ENCODE results near the gene KCNQ4.

Gene KCNQ4

GRCh38 chr1:40748841-40749718 lies 34.5 kb upstream of the KCNQ4 start:
- Mint-ChIP-seq H3K4me1 (peaks cover 17% of the 10 kb centered on the region), H3K9me3 (no peaks in the 10 kb centered on the region), H3K36me3 (peaks cover 66% of the 10 kb centered on the region), H3K4me3 (no peak overlapping the region), H3K27ac (no peak overlapping the region), H3K27me3 (no peaks in the 10 kb centered on the region)
- no peak for DNase-seq
- CTCF ChIA-PET: interaction anchor here (0.7 to 1.2 kb wide), 2 partner anchors 16 to 479 kb away, joined by 3 to 4 read pairs; no protein-coding TSS in a partner anchor

DNA sequence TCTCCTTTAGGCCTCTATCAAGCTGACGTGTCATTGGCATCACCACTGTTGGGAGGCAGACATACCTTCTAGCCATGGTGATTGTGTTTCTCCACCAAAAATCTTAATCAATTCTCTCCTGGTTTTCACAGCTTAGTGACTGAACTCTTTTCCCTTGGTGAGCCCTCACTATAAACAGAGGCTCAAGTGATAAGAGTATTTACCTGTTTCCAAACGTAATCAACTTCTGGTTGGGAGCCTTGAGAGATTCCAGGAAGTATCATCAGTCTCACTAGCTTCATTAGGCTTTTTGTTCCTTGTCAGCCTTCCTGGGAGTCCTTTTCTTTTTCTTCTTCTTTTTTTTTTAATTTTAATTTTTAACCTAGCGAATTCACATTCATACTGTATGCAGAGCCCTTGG lies 33.8 kb upstream of the KCNQ4 start:
- Mint-ChIP-seq H3K36me3 (peaks cover 68% of the 10 kb centered on the region), H3K27ac (no peak overlapping the region), H3K4me3 (no peak overlapping the region), H3K4me1 (peaks cover 17% of the 10 kb centered on the region), H3K9me3 (no peaks in the 10 kb centered on the region), H3K27me3 (no peaks in the 10 kb centered on the region)
- CTCF ChIA-PET: interaction anchor here (0.7 to 0.8 kb wide), 2 partner anchors 480 to 607 kb away, joined by 3 read pairs; no protein-coding TSS in a partner anchor
- no peak for DNase-seq

DNA sequence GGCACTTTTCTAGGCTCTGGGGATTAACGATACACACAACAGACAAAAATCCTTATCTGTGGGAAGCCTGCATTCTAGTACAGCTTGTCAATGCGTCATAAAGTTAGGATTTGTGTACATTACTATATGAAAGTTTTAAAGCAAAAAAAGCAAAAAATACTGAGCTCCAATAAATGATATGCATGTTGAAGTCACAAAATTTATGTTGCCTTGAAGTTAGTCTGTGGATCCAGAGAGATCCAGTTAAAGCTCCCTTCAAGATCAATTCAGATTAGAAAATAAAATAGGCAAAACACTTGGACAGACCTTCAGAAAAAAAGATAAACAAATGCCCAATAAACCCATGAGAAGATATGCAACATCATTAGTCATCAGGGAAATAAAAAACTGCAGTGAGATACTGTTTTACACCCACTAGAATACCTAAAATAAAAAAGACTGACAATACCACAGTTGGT lies 33.1 kb upstream of the KCNQ4 start:
- Mint-ChIP-seq H3K4me3 (no peak overlapping the region), H3K4me1 (peaks cover 17% of the 10 kb centered on the region), H3K36me3 (peaks cover 68% of the 10 kb centered on the region), H3K9me3 (no peaks in the 10 kb centered on the region), H3K27me3 (no peaks in the 10 kb centered on the region), H3K27ac (peak overlapping the region; percentile 37)
- no peak for DNase-seq
- CTCF ChIA-PET: interaction anchor here (0.8 kb wide), 1 partner anchor 607 kb away, joined by 3 read pairs; no protein-coding TSS in a partner anchor

GRCh38 chr1:40751802-40752201 lies 31.8 kb upstream of the KCNQ4 start:
- no peaks in the 10 kb centered on the region for H3K9me3 Mint-ChIP-seq
- CTCF ChIA-PET: no interaction called here
- H3K27me3 Mint-ChIP-seq: no peaks in the 10 kb centered on the region
- no peak overlapping the region for H3K27ac Mint-ChIP-seq
- H3K36me3 Mint-ChIP-seq: peaks cover 70% of the 10 kb centered on the region
- peaks cover 14% of the 10 kb centered on the region for H3K4me1 Mint-ChIP-seq
- no peak for DNase-seq
- no peak overlapping the region for H3K4me3 Mint-ChIP-seq

DNA sequence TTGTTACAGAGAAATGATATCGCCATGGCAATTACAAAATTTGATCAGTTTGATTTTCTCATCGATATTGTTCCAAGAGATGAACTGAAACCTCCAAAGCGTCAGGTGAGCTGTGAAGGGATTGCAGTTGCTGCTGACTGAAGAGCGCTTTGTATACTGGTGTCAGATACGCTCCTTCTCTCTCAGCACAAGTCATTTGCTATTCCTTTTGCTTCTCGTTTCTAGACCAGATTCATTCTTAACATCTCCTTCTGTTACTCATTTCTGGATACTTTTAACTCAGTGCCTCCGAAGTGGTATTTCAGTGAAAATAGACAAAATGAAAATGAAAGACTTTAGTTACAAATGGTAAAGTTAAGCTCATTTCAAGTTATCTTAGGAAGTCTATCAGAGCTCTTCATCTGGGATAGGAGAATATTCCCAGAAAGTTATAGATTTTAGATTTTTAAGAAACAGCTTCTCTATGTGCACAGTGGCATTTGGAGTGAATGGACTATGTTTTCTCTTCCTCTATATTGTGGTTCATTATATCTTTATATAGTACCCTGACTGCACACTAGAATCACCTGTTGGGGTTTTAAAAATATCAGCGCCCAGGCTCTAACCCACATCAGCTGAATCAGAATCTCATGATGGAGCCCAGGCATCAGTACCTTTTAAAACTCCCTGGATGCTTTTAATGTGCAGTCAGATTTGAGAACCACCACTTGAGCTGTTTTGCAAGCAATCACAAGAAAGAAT lies 30.3 kb upstream of the KCNQ4 start:
- peaks cover 14% of the 10 kb centered on the region for H3K4me1 Mint-ChIP-seq
- no peak overlapping the region for H3K4me3 Mint-ChIP-seq
- H3K27ac Mint-ChIP-seq: peak overlapping the region; percentile 69
- peaks cover 67% of the 10 kb centered on the region for H3K36me3 Mint-ChIP-seq
- DNase-seq: no peak
- H3K27me3 Mint-ChIP-seq: no peaks in the 10 kb centered on the region
- CTCF ChIA-PET: interaction anchor here (1.0 to 2.0 kb wide), 6 partner anchors 9 to 199 kb away, joined by 3 to 9 read pairs (median 4); no protein-coding TSS in a partner anchor
- H3K9me3 Mint-ChIP-seq: no peaks in the 10 kb centered on the region

GRCh38 chr1:40754201-40754600 lies 29.4 kb upstream of the KCNQ4 start:
- Mint-ChIP-seq H3K36me3 (peaks cover 66% of the 10 kb centered on the region), H3K27me3 (no peaks in the 10 kb centered on the region), H3K9me3 (no peaks in the 10 kb centered on the region), H3K4me1 (peaks cover 14% of the 10 kb centered on the region), H3K4me3 (no peak overlapping the region), H3K27ac (no peak overlapping the region)
- no peak for DNase-seq
- CTCF ChIA-PET: interaction anchor here (0.9 to 2.0 kb wide), 5 partner anchors 9 to 198 kb away, joined by 3 to 9 read pairs (median 4); no protein-coding TSS in a partner anchor

DNA sequence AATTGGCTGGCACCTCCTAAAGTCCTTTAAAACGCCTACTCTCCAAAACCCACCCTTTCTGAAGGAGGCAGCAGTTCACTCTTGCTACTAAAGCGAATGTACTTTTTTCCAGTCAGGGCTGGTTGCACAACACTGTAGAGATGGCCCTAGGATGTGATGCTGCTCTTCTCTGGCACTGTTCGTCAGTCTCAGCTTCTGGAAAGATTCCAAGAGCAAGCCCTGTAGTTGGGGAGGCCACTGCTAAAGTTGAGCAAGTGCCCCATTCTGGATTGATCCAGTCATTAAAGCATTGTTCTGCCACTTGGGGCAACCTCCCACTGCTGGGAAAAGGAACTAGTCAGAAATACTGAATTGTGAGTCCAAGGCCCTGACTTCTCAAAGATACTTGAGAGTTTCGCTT lies 28.5 kb upstream of the KCNQ4 start:
- CTCF ChIA-PET: interaction anchor here (0.9 to 1.9 kb wide), 2 partner anchors 18 to 20 kb away, joined by 3 to 7 read pairs; no protein-coding TSS in a partner anchor
- no peak overlapping the region for H3K4me3 Mint-ChIP-seq
- no peak for DNase-seq
- no peaks in the 10 kb centered on the region for H3K27me3 Mint-ChIP-seq
- H3K27ac Mint-ChIP-seq: no peak overlapping the region
- peaks cover 64% of the 10 kb centered on the region for H3K36me3 Mint-ChIP-seq
- peaks cover 14% of the 10 kb centered on the region for H3K4me1 Mint-ChIP-seq
- no peaks in the 10 kb centered on the region for H3K9me3 Mint-ChIP-seq

DNA sequence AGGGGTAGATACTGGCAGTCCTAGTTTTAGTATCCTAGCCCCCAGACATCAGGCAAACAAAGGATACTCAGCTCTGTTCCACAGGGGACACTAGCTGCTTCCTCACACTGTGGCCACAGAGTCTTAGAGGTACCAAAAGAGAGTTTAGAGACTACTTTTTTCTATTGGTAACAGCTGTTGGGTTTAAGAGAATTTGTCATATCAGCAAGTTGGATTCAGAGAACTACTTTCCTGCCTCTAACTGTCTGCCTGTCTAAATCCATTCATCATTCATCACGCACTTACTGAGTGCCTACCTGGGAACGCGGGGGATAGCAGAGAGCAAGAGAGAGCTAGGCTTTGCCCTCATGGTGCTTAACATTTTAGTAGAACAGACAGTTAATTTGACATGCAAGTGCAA lies 27.1 kb upstream of the KCNQ4 start:
- H3K36me3 Mint-ChIP-seq: peaks cover 64% of the 10 kb centered on the region
- H3K27me3 Mint-ChIP-seq: no peaks in the 10 kb centered on the region
- DNase-seq: no peak
- H3K9me3 Mint-ChIP-seq: no peaks in the 10 kb centered on the region
- H3K4me3 Mint-ChIP-seq: no peak overlapping the region
- peak overlapping the region; percentile 59 for H3K27ac Mint-ChIP-seq
- CTCF ChIA-PET: interaction anchor here (1.4 to 2.2 kb wide), 4 partner anchors 11 to 63 kb away, joined by 4 to 6 read pairs (median 4); no protein-coding TSS in a partner anchor
- peaks cover 13% of the 10 kb centered on the region for H3K4me1 Mint-ChIP-seq

DNA sequence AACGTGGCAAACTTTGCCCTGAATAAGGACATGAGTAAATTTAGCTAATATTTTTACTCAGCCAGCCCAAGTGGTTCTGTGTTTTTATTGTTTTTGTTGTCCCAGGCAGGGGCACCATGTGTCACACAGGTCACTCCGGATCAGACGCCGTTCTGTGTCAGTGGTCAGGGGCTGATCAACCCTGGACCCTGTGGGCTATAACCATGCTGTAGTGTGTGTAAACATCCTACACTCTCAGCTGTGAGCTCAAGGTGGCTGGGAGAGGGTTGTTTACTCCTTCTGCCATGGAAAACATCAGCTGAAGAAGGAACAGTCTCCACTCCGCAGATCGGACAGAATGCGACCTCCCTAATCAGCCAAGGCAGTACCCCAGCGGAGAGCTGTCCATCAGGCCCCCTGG lies 26.5 kb upstream of the KCNQ4 start:
- CTCF ChIA-PET: interaction anchor here (0.9 to 2.2 kb wide), 5 partner anchors 11 to 64 kb away, joined by 4 to 7 read pairs (median 4); no protein-coding TSS in a partner anchor
- Mint-ChIP-seq H3K9me3 (no peaks in the 10 kb centered on the region), H3K4me3 (no peak overlapping the region), H3K36me3 (peaks cover 62% of the 10 kb centered on the region), H3K27ac (no peak overlapping the region), H3K27me3 (no peaks in the 10 kb centered on the region), H3K4me1 (peaks cover 16% of the 10 kb centered on the region)
- DNase-seq: no peak

GRCh38 chr1:40758004-40758403 lies 25.6 kb upstream of the KCNQ4 start:
- Mint-ChIP-seq H3K27ac (no peak overlapping the region), H3K36me3 (peaks cover 64% of the 10 kb centered on the region), H3K4me1 (peaks cover 19% of the 10 kb centered on the region), H3K9me3 (no peaks in the 10 kb centered on the region), H3K27me3 (no peaks in the 10 kb centered on the region), H3K4me3 (no peak overlapping the region)
- no peak for DNase-seq
- CTCF ChIA-PET: interaction anchor here (0.9 to 2.2 kb wide), 3 partner anchors 10 to 67 kb away, joined by 3 to 7 read pairs (median 6); no protein-coding TSS in a partner anchor

DNA sequence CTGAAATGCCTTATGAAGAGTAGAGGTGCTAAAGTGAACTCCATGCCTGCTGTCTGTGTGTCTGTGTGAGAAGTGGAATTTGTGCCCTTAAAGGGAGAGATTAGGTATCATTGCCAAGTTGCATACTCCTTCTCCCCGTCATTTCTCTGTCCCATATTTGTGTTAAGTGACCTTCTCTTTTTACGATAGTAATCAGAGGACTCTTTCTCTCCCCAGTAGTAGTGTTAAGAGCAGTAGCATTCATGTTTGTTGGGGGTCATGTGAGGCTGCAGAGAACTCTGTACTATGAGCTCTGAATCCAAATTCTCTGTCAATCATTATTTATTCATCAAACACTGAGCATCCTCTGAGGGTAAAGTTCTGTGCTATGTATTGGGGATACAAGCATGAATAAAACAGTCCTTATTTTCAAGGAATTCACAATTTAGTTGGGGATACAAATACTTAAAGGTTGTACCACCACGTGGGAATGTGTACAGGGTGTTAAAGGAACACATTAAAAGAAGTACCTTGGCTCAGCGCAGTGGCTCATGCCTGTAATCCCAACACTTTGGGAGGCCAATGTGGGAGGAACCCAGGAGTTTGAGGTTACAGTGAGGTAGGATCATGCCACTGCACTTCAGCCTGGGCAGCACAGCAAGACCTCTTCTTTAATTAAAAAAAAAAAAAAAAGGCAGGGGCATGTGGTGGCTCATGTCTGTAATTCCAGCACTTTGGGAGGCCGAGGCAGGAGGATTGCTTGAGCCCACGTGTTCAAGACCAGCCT lies 24.8 kb upstream of the KCNQ4 start:
- CTCF ChIA-PET: interaction anchor here (1.1 kb wide), 1 partner anchor 68 kb away, joined by 3 read pairs; no protein-coding TSS in a partner anchor

DNA sequence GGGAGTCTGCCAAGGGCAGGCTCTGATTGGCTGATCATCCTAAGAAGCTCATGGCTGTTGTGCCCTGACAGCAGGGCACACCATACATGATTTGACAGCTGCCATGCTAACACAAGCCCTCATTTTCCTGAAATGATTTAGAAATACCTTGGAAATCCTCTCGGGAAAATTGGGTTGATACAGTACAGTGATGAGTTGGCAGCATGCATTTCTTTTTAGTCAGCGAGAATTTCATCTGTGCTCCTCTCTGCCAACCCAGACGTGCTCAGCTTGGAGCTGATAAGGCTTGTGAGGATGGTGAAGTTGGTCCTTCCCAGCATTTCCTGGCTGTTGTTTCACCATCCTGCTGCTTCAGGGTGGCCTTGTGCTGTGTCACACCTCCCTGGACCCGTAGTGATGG lies 22.6 kb upstream of the KCNQ4 start:
- DNase-seq: no peak
- Mint-ChIP-seq H3K4me1 (peaks cover 40% of the 10 kb centered on the region), H3K4me3 (no peak overlapping the region), H3K36me3 (peaks cover 66% of the 10 kb centered on the region), H3K27me3 (no peaks in the 10 kb centered on the region), H3K27ac (no peak overlapping the region), H3K9me3 (no peaks in the 10 kb centered on the region)
- CTCF ChIA-PET: no interaction called here

More for the DNA sequence above, 24.8 kb upstream of the KCNQ4 start:
- Mint-ChIP-seq H3K4me3 (no peak overlapping the region), H3K9me3 (no peaks in the 10 kb centered on the region), H3K27me3 (no peaks in the 10 kb centered on the region), H3K36me3 (peaks cover 64% of the 10 kb centered on the region), H3K4me1 (peaks cover 22% of the 10 kb centered on the region), H3K27ac (no peak overlapping the region)
- no peak for DNase-seq

DNA sequence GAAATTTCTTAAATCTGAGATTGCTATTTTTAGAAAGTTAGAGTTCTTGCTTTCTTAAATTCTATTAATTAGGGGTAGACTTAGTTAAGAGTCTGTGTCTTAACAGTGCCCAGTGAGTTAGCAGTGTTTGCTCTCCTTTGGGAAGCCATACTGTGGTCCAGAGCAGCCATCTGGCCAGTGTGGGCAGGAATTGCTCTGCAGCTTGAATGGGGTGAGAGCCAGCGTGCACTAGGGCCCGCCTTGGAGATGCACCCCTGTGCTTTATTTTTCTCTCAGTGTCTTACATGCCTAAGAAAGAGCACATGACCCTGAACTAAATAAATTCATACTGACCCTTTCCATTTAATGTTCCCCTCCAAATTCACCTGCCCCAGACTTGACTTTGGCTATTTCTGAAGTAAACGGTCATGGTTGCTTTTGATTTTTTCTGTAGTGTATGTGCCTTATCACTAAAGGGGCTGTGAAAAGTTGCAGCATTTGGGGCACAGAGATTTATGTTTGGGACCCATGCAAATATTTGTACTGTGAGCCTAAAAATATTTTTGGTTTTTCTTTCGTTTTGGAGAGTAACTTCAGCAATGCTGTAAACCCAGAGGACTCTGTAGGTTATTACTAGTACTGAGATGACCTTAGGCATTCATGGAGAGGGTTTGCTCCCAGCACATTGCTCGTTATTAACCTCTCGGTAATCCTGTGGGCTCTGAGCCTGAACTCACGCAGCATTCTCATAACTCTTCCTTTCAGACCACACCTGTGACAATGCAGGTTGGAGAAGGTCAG lies 21.3 kb upstream of the KCNQ4 start:
- H3K27ac Mint-ChIP-seq: peak overlapping the region; percentile 52
- CTCF ChIA-PET: interaction anchor here (1.0 to 4.8 kb wide), 2 partner anchors 12 to 137 kb away, joined by 3 to 59 read pairs; no protein-coding TSS in a partner anchor
- H3K36me3 Mint-ChIP-seq: peaks cover 69% of the 10 kb centered on the region
- DNase-seq: no peak
- H3K4me3 Mint-ChIP-seq: no peak overlapping the region
- H3K27me3 Mint-ChIP-seq: no peaks in the 10 kb centered on the region
- peaks cover 45% of the 10 kb centered on the region for H3K4me1 Mint-ChIP-seq
- H3K9me3 Mint-ChIP-seq: no peaks in the 10 kb centered on the region
